Ammon's horn (tissue), 1 donor: ENCODE data around the gene CFAP77.
A peak's percentile ranks its signal among the peaks of the same experiment; 100 is the strongest.
"Not testable (repeated sequence)": the region's sequence is repeated elsewhere in the genome, so short reads cannot be mapped to it uniquely, and the experiment has no call there.

ENCODE experiments used
- DNase-seq: peaks from one replicate; pipeline ENCODE4 v3.0.0-alpha.2; 2016; ENCODE audit warnings: low spot score

The CFAP77 gene

GRCh38 chr9:132547976-132548730 is 138.1 kb downstream of the CFAP77 start:
- DNase-seq: no peak

GRCh38 chr9:132548751-132549640 is 139.0 kb downstream of the CFAP77 start:
- DNase-seq: no peak

- DNase-seq: no peak
Observed at GRCh38 chr9:132551556-132551955, 141.5 kb downstream of the CFAP77 start.

GRCh38 chr9:132552041-132552440 is 142.0 kb downstream of the CFAP77 start:
- DNase-seq: no peak

GRCh38 chr9:132554755-132555154 is 144.7 kb downstream of the CFAP77 start:
- no peak for DNase-seq

- no peak for DNase-seq
Observed at GRCh38 chr9:132555528-132555927, 145.5 kb downstream of the CFAP77 start.

- no peak for DNase-seq
Observed at GRCh38 chr9:132556235-132556634, 146.2 kb downstream of the CFAP77 start.

GRCh38 chr9:132556714-132557113 is 146.7 kb downstream of the CFAP77 start:
- no peak for DNase-seq

GRCh38 chr9:132557159-132557558 is 147.1 kb downstream of the CFAP77 start:
- DNase-seq: no peak

GRCh38 chr9:132559711-132560110 is 149.7 kb downstream of the CFAP77 start:
- DNase-seq: no peak

- DNase-seq: no peak
Observed at GRCh38 chr9:132560616-132561202, 150.7 kb downstream of the CFAP77 start.

GRCh38 chr9:132562306-132562573 is 152.2 kb downstream of the CFAP77 start:
- DNase-seq: no peak

GRCh38 chr9:132564526-132564925 is 154.5 kb downstream of the CFAP77 start:
- no peak for DNase-seq

GRCh38 chr9:132568787-132569186 is 158.8 kb downstream of the CFAP77 start:
- not testable (repeated sequence) for DNase-seq

GRCh38 chr9:132571806-132572600 is 162.0 kb downstream of the CFAP77 start:
- DNase-seq: no peak

- DNase-seq: no peak
Observed at GRCh38 chr9:132572921-132573320, 162.9 kb downstream of the CFAP77 start.

GRCh38 chr9:132575005-132575609 is 165.1 kb downstream of the CFAP77 start:
- peak; percentile 79 for DNase-seq

GRCh38 chr9:132575811-132576210 is 165.8 kb downstream of the CFAP77 start:
- no peak for DNase-seq

GRCh38 chr9:132577119-132577518 is 167.1 kb downstream of the CFAP77 start:
- no peak for DNase-seq

- DNase-seq: no peak
Observed at GRCh38 chr9:132578367-132578932, 168.4 kb downstream of the CFAP77 start.

GRCh38 chr9:132579427-132579798 is 169.4 kb downstream of the CFAP77 start:
- no peak for DNase-seq
